Fibroblast of villous mesenchyme (primary cell): ENCODE measurements around the gene PDPN. TPM values are rescaled to one million over a fixed set of nuclear protein-coding genes. Genes with fewer than 3 reads are reported as not detected.

Experiments
- DNase-seq: peaks from one replicate; pipeline ENCODE4 v3.0.0-alpha.2; 2010; ENCODE audit warnings: low read depth
- H3K4me3 ChIP-seq: 2 replicates; pipeline ENCODE4 v1.5.1; 2011; ENCODE audit warnings: low read depth, mild to moderate bottlenecking, low read length
- total RNA-seq: library from RNA; depleted of rRNA; stranded (reverse); fragments of >200 nt; gene quantifications from 2 replicates; pipeline ENCODE4 v1.2.3, GENCODE V29; 2012
- TF ChIP-seq, protein P1 (sequence below): IDR thresholded peaks from 2 replicates; pipeline ENCODE4 v1.5.1; 2012; ENCODE audit warnings: low read depth, mild to moderate bottlenecking, low read length; ENCODE audit not compliant: insufficient read depth

The PDPN gene
- total RNA-seq, 1 donor = 32.8 TPM

DNA sequence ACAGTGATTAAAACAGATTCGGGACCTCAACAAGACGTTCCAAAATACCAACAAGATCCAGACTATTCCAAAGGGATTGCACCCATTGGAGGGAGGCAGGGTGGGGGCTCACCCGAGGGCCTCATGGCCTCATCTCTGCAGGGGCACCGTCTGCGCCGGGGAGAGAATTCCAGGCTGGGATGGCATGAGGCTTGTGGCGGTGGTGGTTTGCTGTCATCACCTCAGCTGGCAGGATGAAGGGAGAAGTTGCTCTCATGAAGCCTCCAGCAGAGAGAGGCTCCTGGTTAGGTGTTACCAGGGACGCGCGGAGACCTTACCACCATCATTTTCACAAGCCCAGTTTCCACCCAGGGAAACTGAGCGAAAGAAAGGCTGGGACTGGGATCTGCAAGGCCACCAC is 6.7 kb upstream of the PDPN start:
- DNase-seq = no peak
- no peak overlapping the region for H3K4me3 ChIP-seq
- TF ChIP-seq, protein P1, sequence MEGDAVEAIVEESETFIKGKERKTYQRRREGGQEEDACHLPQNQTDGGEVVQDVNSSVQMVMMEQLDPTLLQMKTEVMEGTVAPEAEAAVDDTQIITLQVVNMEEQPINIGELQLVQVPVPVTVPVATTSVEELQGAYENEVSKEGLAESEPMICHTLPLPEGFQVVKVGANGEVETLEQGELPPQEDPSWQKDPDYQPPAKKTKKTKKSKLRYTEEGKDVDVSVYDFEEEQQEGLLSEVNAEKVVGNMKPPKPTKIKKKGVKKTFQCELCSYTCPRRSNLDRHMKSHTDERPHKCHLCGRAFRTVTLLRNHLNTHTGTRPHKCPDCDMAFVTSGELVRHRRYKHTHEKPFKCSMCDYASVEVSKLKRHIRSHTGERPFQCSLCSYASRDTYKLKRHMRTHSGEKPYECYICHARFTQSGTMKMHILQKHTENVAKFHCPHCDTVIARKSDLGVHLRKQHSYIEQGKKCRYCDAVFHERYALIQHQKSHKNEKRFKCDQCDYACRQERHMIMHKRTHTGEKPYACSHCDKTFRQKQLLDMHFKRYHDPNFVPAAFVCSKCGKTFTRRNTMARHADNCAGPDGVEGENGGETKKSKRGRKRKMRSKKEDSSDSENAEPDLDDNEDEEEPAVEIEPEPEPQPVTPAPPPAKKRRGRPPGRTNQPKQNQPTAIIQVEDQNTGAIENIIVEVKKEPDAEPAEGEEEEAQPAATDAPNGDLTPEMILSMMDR = no peak

DNA sequence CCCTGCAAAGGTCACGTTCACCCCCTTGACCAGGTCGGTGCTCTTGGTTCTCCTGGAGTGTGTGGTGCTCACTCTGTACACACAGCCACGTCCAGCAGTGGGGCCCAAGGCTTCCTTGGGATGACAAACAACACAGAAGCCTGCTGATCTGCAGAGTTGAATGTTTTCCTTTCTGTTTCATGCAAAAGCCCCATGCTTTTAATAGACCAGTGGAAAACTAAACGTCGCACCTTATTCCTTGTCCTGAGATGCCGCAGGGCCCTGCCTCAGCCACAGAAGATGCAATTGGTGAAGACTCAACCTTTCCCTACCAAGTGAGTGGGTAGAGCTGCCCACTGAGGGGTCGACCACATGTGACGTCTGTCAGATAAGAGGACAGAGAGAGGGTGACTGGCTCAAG is 5.8 kb upstream of the PDPN start:
- no peak overlapping the region for H3K4me3 ChIP-seq
- DNase-seq = no peak
- TF ChIP-seq, protein P1 = no peak

DNA sequence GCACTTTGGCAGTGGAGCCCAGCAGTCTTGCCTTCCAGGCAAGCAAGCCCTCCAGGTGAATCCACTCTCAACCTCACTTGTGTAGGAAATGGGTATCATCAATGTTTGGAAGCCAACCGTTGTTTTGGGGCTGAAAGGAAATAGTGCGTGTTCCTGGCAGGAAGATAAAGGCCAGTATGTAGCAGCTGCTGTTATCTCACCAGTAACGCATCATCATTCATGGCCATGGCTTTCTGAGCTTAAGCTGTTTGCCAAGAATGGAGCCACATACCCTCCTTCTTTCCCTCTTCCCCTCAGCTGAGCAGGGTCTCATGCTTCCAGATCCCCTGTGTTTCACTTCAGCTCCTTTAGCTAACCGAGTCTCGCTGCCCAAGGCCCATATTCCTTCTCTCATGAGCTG is 2.2 kb upstream of the PDPN start:
- no peak overlapping the region for H3K4me3 ChIP-seq
- TF ChIP-seq, protein P1 = no peak
- DNase-seq = no peak

DNA sequence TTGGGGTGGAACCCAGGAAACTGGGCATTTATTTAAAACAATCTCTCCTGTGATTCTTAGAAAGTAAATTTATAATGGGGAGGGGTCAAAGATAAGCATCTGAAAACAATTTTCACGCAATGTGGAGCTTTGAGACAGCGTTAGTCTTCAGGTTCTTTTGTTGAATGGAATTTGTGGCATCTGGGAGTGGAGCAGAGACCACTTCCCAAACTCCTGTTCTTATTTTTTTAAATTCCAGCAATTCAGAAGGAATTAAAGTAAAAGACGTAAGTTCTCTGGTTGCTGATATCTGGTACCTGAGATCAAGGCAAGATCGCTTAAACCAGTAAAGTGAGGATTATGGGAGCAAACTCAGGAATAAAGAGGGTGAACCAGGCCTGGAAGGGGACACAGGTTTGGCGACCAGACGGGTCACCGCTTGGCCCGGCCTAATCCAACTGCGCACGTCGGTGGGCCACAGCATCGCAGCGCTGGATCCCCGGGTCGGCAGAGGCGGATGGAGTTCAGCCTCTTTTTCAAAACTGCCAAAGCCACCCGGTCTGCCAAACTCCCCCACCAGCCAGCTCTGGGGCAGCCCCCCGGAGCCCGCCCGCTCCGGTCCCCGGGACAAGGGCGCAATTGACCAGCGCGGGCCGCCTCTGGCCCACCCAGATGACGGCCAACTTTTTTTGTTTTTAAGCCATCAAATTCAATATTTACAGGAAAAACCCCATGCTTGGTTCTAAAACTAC is 754 bp upstream of the PDPN start:
- no peak for DNase-seq
- peak overlapping the region; percentile 93 for H3K4me3 ChIP-seq
- TF ChIP-seq, protein P1 = no peak

DNA sequence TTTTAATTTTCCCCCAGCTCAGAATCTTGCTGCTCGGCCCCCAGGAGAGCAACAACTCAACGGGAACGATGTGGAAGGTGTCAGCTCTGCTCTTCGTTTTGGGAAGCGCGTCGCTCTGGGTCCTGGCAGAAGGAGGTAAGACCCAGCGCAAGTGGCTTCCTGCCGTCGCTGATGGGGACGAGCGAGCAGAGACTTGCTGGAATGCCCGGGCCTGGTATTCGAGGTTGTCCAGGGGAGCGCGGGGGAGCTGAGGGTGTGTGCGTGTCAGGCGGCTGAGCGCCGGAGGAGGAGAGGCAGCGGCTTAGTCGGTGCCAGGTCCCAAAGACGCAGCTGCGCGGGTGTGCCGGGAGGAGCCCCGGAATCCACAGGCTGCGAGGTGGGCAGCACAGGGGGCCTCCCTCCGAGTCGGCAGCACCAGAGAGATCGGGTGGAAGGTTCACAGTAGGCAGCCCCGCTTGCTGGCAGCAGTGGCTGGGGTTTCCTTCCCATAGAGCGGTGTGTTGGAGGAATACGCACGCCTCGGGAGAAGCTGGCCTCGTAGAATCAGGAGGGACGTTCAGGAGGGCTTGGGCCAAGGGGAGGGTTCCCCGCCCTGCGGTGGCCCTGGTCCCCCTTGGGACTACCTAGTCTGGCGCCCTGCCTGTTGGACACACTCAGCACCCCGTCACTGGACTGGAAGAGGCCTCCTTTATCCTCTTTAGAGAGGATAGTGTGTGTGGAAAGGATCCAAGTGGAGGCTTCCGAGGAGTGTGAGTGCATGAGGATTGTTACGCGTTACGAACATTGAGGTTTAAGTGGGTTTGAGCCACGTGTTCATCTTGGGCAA is 547 bp downstream of the PDPN start:
- DNase-seq = peak; percentile 78
- TF ChIP-seq, protein P1 = no peak
- peak overlapping the region; percentile 93 for H3K4me3 ChIP-seq

DNA sequence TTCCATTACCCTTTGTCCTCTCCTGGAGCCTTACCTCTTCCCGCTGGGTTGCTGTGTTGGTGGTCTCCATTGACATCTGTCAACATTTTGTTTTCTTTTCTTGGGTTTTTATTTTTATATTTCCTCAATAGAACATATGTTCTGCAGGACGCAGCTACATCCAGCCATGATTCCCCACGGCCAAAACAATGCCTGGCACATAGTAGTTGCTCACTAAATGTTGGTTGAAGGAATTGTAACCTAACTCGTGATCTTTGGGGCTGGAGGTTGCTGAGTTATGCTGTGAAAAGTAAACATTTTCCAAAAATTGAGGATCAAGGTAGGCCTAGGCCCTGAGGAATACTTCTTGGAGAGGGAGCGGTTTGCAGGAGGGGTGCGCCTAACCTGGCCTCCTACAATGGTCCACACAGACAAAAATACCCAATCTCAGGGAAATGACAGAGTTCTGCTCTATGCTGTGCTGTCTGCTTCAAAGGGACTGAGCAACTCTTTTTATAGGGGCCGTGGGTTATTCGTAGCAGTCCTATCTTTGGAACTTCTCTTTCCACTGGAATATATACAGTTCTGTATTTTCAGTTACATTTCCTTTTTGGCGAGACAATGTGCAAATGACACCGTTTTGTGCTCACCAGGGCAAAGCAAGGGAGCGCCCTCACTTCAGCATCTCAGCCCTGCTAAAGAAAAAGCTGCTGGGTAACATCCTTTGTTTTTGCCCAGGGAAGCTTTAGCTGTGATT is 1.4 kb downstream of the PDPN start:
- TF ChIP-seq, protein P1 = no peak
- DNase-seq = no peak
- peak overlapping the region; percentile 93 for H3K4me3 ChIP-seq
